Thoracic aorta (tissue), 2 donors: ENCODE measurements around the gene COPG2. TPM values are rescaled to one million over a fixed set of nuclear protein-coding genes. Genes with fewer than 3 reads are reported as not detected.

Experiments
- ATAC-seq: fragments of 150-250 bp; one replicate; pipeline ENCODE4 v1.8.0; 2017; ENCODE audit warnings: low read depth; ENCODE audit not compliant: insufficient number of reproducible peaks, low FRiP score
- DNase-seq: peaks from one replicate; pipeline ENCODE4 v3.0.0-alpha.2; 2020; ENCODE audit warnings: low spot score
- H3K27ac ChIP-seq, 2 donors: fragments of 200-600 bp; sonication (generic); 1 replicate in 1 of 2; 2 replicates in 1 of 2; pipeline ENCODE4 v1.5.1; 2016; ENCODE audit warnings: mild to moderate bottlenecking in 2 of 2, moderate library complexity in 2 of 2
- H3K27me3 ChIP-seq: fragments of 200-600 bp; sonication (generic); replicated peaks from 2 replicates; pipeline ENCODE4 v1.6.0; 2016; ENCODE audit warnings: mild to moderate bottlenecking; ENCODE audit not compliant: insufficient read depth
- H3K36me3 ChIP-seq: fragments of 200-600 bp; sonication (generic); one replicate; pipeline ENCODE4 v1.5.1; 2016
- H3K4me1 ChIP-seq, 2 donors: fragments of 200-600 bp; sonication (generic); 1 replicate in 1 of 2; 2 replicates in 1 of 2; pipeline versions ENCODE4 v1.5.1 to v1.6.0; 2016; ENCODE audit warnings: low read depth in 2 of 2, mild to moderate bottlenecking in 1 of 2; ENCODE audit not compliant: control insufficient read depth in 1 of 2
- H3K4me3 ChIP-seq: fragments of 200-600 bp; sonication (generic); 2 replicates; pipeline ENCODE4 v1.5.1; 2016; ENCODE audit warnings: mild to moderate bottlenecking
- H3K9me3 ChIP-seq: fragments of 200-600 bp; sonication (generic); 2 replicates; pipeline ENCODE4 v1.5.1; 2016
- total RNA-seq, 2 donors: library from RNA; depleted of rRNA; stranded (reverse); fragments of >200 nt; gene quantifications; one replicate each; pipeline versions ENCODE4 v1.1.0 to v1.2.3, GENCODE V29; 2016
- TF ChIP-seq, protein P1 (sequence below): fragments of 200-600 bp; sonication (generic); IDR thresholded peaks from one replicate; pipeline ENCODE4 v1.5.1; 2019; ENCODE audit warnings: antibody characterized with exemption

Gene COPG2
- total RNA-seq, 2 donors from 2014 or later = 8.8 to 9.5 TPM

DNA sequence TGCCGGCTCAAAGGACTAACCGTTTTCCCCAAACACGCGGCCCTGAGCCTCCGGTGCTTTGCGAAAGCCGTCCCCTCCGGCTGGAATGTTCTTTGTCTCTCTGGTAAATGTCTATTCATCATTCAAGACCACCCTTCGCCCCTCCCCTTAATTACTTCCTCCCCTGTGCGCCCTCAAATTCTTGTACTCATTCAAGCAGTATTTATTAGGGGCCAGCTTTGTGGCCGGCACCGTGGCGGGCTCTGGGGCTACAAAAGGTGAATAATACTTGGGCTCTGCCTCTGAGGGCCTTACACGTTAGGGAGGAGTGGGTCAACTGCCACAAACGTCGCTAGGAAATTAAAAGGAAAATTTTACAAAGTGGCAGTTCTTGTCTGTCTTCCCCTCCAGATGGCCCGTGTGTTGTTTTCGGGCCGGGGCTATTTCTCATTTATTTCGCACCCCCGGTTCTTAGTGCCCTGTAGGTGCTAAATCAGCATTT, 178.2 kb downstream of the COPG2 start:
- Histone ChIP-seq H3K27me3 (no peaks in the 10 kb centered on the region), H3K36me3 (no peaks in the 10 kb centered on the region), H3K4me1 (peaks cover 6 to 20% of the 10 kb centered on the region in 2 donors), H3K9me3 (no peaks in the 10 kb centered on the region), H3K4me3 (peak overlapping the region; percentile 61), H3K27ac (no peak overlapping the region)
- DNase-seq (no peak), ATAC-seq (no peak)
- TF ChIP-seq, protein P1, sequence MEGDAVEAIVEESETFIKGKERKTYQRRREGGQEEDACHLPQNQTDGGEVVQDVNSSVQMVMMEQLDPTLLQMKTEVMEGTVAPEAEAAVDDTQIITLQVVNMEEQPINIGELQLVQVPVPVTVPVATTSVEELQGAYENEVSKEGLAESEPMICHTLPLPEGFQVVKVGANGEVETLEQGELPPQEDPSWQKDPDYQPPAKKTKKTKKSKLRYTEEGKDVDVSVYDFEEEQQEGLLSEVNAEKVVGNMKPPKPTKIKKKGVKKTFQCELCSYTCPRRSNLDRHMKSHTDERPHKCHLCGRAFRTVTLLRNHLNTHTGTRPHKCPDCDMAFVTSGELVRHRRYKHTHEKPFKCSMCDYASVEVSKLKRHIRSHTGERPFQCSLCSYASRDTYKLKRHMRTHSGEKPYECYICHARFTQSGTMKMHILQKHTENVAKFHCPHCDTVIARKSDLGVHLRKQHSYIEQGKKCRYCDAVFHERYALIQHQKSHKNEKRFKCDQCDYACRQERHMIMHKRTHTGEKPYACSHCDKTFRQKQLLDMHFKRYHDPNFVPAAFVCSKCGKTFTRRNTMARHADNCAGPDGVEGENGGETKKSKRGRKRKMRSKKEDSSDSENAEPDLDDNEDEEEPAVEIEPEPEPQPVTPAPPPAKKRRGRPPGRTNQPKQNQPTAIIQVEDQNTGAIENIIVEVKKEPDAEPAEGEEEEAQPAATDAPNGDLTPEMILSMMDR = no peak

DNA sequence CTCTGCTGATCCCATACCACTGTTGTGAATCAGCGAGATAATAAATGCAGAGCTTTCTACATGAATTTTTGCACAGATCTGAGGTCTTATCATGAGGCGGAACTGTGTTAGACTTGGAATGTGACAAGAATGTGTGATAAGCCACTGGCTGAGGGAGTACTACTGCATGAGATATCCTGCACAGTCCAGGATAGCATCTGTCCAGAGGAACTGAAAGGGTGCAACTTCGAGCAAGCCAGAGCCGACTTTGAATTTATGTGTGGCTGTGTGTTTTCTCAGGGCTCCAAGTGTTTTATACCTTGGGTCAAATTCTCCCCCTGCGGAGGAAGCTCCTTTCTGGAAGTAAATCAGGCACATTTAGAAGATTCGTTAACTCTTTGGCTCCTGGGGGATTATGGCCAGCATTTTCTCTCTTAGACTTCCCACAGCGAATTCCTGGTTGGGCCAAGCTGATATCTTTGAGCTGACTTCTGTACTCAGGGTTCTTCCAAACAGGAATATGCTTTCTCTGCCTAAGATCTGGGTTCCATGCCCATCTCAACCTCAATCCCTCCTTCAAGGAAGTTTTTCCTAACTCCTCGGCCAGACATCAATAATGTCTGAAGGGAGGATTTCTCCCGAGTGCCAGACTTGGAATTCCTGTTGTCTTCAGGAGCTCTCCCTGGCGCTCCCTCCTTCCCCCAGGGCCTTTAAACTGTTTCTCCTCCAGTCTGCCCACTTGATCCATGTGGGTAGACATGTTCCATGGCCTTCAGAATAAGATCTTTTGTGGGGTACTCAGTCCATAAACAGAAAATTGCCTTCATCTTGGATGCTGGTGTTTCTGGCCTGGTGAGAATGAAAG, 179.2 kb downstream of the COPG2 start:
- H3K36me3 ChIP-seq = no peaks in the 10 kb centered on the region
- H3K4me3 ChIP-seq = no peak overlapping the region
- H3K27ac ChIP-seq = no peak overlapping the region
- no peaks in the 10 kb centered on the region for H3K27me3 ChIP-seq
- TF ChIP-seq, protein P1 = no peak
- peaks cover 6 to 20% of the 10 kb centered on the region in 2 donors for H3K4me1 ChIP-seq
- DNase-seq (no peak), ATAC-seq (no peak)
- no peaks in the 10 kb centered on the region for H3K9me3 ChIP-seq

DNA sequence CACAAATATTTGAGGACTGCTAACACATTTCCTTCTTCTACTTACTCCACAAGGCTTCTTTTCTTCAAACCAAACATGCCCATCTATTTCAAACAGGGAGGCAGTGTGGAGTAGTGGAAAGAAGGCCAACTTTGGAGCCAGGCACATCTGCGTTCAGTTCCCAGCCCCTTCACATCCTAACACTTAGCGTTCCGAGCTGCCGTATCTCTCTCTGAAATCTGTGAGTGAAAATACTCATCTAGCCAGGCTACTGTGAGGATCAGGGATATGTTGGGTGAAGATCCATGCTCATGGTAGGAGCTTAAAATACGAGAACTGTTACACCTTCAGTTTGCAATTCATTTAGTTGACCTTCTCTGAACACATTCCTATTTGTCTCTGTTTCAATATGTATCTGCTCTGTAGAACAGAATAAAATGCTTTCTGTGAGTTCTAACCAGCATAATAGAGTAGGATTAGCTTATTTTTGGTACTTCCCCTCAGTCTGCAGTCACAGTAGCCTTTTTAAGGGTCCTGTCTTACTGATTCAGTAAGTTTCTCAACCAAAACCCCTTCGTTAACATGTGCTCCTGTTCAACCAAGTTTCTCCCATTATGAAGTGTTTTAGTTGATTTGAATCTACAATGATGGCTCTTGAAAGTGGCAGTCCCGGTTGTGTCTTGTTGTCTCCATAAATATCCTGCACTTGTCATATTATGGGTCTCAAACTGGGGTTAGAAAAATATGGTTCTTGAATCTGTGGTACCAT, 180.0 kb downstream of the COPG2 start:
- Histone ChIP-seq H3K27me3 (no peaks in the 10 kb centered on the region), H3K4me1 (peaks cover 6 to 20% of the 10 kb centered on the region in 2 donors), H3K9me3 (no peaks in the 10 kb centered on the region), H3K27ac (no peak overlapping the region), H3K36me3 (no peaks in the 10 kb centered on the region), H3K4me3 (no peak overlapping the region)
- DNase-seq = no peak
- TF ChIP-seq, protein P1 = no peak
- ATAC-seq = no peak

DNA sequence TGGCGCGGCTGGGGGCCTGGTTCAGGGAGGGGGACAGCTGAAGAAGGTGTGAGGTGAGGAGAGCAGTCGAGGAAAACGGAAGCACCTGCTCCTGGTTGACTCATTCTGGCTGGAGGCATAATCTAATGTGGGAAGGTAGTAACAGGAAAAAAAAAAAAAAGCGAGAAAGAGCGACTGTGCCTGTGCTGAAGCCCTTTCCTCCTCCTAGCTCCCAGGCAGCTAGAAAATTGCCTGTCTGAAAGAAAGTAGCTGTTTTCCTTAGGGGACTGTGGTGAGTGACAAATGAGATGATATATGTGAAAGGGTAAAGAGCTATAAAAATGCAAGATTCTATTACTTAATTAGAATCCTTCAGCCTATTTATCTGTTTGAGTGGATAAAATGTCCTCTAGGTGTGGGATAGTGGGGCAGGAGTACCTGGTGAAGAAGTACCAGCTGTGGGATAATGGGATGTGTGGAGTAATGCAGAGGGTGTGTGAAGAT, 181.6 kb downstream of the COPG2 start:
- ATAC-seq (no peak), DNase-seq (no peak)
- H3K36me3 ChIP-seq = no peaks in the 10 kb centered on the region
- peaks cover 6 to 20% of the 10 kb centered on the region in 2 donors for H3K4me1 ChIP-seq
- H3K9me3 ChIP-seq = no peaks in the 10 kb centered on the region
- TF ChIP-seq, protein P1 = no peak
- peak overlapping the region; percentile 67 for H3K4me3 ChIP-seq
- no peaks in the 10 kb centered on the region for H3K27me3 ChIP-seq
- no peak overlapping the region for H3K27ac ChIP-seq
